Stimulated activated CD8-positive, alpha-beta memory T cell treated with anti-CD3 and anti-CD28 coated beads, Interleukin-15, amount 100 ng/mL, for 48 hours (primary cell): ENCODE data around the gene BEND7.

Source experiments
- DNase-seq, 2 donors: peaks; one replicate each; pipeline ENCODE4 v3.0.0-alpha.2; 2020; ENCODE audit warnings: low read depth in 2 of 2

The BEND7 gene

GRCh38 chr10:13521026-13521425, 7.8 kb downstream of the BEND7 start:
- no peak for DNase-seq

GRCh38 chr10:13520194-13520593, 8.6 kb downstream of the BEND7 start:
- DNase-seq: no peak

- DNase-seq: no peak
These were observed 10.6 kb downstream of the BEND7 start for GRCh38 chr10:13518076-13518692.

- DNase-seq: no peak
These were observed 11.1 kb downstream of the BEND7 start for GRCh38 chr10:13517675-13518074.

GRCh38 chr10:13516176-13516575, 12.6 kb downstream of the BEND7 start:
- no peak for DNase-seq

- DNase-seq: no peak
These were observed 13.3 kb downstream of the BEND7 start for GRCh38 chr10:13515467-13515866.

- DNase-seq: no peak
These were observed 14.5 kb downstream of the BEND7 start for GRCh38 chr10:13514296-13514695.

GRCh38 chr10:13512564-13512963, 16.2 kb downstream of the BEND7 start:
- no peak for DNase-seq

- DNase-seq: no peak
These were observed 17.4 kb downstream of the BEND7 start for GRCh38 chr10:13511409-13511808.

- DNase-seq: no peak
These were observed 23.6 kb downstream of the BEND7 start for GRCh38 chr10:13505052-13505680.

- DNase-seq: no peak
These were observed 24.9 kb downstream of the BEND7 start for GRCh38 chr10:13503745-13504463.

- no peak for DNase-seq
These were observed 26.4 kb downstream of the BEND7 start for GRCh38 chr10:13502380-13502779.

GRCh38 chr10:13500201-13500600, 28.6 kb downstream of the BEND7 start:
- DNase-seq: no peak

- no peak for DNase-seq
These were observed 29.7 kb downstream of the BEND7 start for GRCh38 chr10:13499150-13499549.

- DNase-seq: no peak
These were observed 31.9 kb downstream of the BEND7 start for GRCh38 chr10:13496931-13497330.

GRCh38 chr10:13496164-13496563, 32.6 kb downstream of the BEND7 start:
- no peak for DNase-seq

- DNase-seq: no peak
These were observed 36.2 kb downstream of the BEND7 start for GRCh38 chr10:13492493-13493180.

- no peak for DNase-seq
These were observed 37.0 kb downstream of the BEND7 start for GRCh38 chr10:13491747-13492360.

- DNase-seq: no peak
These were observed 38.3 kb downstream of the BEND7 start for GRCh38 chr10:13490503-13490902.

- no peak for DNase-seq
These were observed 39.7 kb downstream of the BEND7 start for GRCh38 chr10:13489035-13489599.

- no peak for DNase-seq
These were observed 43.2 kb downstream of the BEND7 start for GRCh38 chr10:13485623-13486022.

GRCh38 chr10:13483951-13484350, 44.9 kb downstream of the BEND7 start:
- no peak for DNase-seq
